ENCODE results near the gene APBB2.

The APBB2 gene

GRCh38 chr4:41102414-41103092 lies 111.8 kb downstream of the APBB2 start:
- DNase-seq (ENCODE audit: low read depth) = no peak

DNA sequence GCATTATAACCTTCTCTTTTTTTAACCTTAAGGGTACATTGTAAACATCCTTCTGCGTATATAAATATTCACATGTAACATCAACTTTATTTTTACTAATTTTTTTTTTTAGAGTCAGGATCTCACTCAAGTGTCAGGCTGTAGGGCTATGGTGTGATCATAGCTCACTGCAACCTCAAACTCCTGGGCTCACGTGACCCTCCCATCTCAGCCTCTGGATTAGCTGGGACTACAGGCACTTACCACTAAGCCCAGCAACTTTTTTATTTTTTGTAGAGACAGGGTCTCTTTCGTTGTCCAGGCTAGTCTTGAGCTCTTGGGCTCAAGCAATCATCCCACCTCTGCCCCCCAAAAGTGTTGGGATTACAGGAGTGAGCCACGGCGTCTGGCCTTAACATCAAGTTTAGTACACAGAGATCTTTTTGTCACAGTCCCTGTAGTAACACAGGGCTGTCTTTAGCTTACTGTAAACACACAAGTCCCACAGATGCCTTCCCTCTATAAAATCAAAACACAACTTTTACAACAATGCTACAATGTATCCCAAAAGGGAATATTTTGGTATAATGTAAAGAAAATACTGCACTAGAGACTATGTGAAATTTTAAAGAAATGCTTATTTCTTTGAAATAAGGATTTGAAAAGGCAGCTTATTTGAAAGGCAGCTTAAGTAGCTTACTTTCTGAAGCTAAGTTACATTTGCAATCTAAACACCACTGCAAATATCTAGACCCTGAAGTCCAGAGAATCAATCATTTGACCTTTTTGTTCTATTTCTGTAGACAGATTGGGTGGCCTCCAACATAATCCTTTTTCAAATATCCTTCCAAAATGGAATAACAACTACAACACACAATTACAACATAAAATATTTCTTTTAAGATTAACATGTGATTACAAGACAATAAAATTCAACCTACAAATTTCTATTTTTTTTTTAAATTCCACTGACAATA lies 116.0 kb downstream of the APBB2 start:
- DNase-seq (ENCODE audit: low read depth) = no peak

DNA sequence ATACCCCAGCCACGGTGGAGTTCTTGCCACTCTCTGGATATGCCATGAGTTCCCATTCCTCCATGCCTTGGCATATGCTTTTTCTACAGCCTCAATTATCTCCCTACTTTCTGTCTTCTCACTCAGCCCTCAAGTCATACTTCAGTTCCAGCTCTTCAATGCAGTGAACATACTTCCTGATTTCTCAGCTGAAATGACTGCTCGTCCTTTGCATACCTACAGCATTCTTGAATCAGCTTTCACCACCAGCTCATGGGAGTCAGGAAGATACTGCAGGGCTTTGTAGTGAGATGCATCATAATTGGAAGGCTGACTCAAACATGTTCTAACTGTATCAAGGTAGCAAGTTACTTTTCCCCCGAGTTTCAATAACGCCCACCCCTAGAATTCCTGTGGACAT lies 118.4 kb downstream of the APBB2 start:
- no peak for DNase-seq (ENCODE audit: low read depth)

DNA sequence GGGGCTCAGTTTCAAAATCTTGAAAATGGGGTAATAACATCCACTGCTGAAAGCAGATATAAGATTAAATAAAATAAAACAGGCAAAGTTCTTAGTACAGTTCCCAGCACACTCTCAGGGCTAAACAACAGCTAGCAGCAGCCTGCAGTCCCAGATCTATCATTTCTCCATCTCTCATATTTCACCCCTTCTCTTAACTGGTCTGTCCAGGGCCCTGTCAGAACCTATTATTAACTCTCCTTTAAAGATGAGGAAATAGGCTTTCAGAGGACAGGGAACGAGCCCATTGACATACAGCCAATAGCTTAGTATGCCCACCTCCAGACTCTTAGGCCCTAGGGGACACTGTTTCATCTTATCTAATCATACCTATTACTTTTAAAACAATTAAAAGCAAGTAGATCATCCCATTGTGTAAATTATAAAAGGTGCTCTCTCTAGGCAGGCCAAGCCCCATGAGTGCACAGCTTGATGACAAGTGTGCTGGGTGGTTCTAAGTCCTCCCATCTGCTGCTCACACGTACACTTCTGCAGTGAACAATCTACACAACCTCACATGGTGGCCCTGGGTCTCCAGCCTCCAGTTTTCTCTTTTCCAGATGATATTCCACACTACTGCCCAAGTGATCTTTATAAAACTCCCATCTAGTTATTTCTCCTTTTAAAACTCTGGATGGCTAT lies 119.0 kb downstream of the APBB2 start:
- no peak for DNase-seq (ENCODE audit: low read depth)

- no peak for DNase-seq (ENCODE audit: low read depth)
Observed at GRCh38 chr4:41092128-41092527, 122.2 kb downstream of the APBB2 start.

DNA sequence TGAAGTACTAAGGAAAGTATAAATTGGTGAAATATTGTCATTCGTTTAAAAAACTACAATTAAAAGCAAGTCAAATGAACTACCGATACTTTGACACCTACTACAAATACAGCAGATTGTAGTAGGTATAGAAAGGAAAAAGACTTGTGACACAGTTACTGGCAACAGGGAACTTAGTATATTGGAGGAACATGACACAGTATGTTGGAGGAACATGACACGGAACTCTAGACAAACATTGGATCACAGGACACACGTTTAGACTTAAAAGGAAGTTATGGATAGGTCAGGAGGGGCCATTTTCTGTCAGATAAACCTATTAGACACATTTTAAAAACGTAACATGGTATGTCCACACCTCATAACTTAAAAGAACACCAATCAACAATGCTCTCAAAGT lies 132.5 kb downstream of the APBB2 start:
- no peak for DNase-seq (ENCODE audit: low read depth)

GRCh38 chr4:41080976-41081375 lies 133.4 kb downstream of the APBB2 start:
- DNase-seq (ENCODE audit: low read depth) = no peak

DNA sequence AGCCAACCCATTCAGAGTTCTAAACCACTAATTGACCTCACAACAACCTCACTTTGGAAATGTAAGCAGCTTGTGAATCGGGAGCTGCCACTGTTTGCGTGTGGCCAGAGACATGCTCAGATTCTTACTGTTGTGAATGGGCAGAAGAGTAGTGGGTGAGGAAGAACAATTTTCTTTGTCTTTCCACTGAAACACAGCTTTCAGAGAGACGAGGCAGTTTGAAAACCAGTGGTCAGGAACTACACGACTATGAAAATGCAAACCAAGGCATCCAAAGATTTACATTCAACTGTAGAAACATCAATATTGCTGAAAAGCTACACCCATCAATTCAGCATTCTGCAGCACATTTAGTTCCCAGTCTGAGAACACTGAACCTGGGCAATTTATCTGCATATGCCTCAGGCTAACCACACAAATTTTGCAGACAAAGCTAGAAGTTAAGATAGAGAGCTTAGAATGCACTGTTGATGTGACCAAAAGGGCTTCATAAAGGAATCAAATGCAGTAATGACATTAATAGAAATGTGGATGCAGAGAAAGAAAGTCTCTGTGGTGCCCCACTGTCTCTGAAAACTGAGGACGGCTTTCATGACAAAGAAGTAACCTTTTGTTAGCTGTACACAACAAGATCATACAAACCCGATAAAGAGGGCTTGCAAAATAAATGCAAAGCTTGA lies 134.3 kb downstream of the APBB2 start:
- no peak for DNase-seq (ENCODE audit: low read depth)

GRCh38 chr4:41077628-41078027 lies 136.7 kb downstream of the APBB2 start:
- DNase-seq (ENCODE audit: low read depth) = no peak

- no peak for DNase-seq (ENCODE audit: low read depth)
Observed at GRCh38 chr4:41076481-41076880, 137.9 kb downstream of the APBB2 start.

DNA sequence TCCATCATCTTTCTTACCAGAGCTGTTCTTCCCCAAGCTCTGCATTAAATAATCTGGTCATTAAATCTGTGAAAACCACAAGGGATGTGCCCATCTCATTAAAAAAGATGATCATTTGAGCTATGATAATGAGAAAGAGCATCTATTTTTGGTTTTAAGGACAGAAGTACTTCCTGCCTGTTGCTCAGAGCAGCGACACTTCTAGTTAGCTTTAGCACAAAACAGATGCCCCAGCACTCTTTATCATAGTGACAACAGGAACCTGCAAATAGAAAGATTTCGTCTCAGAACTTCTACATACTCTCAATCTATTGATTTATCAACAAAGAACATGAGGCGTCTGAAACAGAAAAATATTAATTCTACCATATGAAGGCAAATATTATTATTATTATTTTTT lies 140.1 kb downstream of the APBB2 start:
- DNase-seq (ENCODE audit: low read depth) = no peak

- DNase-seq (ENCODE audit: low read depth) = no peak
Observed at GRCh38 chr4:41072021-41072777, 142.1 kb downstream of the APBB2 start.

DNA sequence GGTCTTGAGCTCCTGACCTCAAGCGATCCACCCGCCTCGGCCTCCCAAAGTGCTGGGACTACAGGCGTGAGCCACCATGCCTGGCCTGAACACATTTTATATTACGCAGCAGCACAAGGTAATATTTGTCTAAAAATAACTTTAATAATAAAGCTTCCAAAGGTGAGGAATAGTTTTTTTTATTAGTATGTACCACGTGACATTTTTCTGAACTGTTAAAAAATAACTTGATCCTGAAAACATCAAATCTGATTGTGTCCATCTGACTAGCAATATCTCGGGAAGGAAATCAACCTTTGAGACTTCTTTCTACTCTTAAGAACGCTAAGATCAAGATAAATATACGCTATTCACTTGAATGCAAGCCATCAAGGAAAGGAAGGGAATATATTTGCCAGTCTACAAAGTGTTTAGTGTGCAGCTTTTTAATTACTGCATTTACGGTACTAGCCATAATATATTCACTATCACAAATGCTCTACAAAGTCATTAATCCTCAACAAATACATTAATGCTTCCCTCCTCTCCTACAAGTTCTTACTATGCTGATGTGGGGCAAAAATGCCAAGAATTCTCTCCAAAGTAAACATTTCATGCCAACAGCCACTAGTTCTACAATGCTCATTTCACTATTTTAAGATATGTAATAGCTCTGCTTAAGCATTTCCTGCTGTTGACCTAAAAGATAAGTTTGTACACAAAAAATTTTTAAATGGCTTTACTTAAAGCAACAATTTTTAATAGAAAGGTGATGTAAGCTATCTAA lies 143.6 kb downstream of the APBB2 start:
- no peak for DNase-seq (ENCODE audit: low read depth)

DNA sequence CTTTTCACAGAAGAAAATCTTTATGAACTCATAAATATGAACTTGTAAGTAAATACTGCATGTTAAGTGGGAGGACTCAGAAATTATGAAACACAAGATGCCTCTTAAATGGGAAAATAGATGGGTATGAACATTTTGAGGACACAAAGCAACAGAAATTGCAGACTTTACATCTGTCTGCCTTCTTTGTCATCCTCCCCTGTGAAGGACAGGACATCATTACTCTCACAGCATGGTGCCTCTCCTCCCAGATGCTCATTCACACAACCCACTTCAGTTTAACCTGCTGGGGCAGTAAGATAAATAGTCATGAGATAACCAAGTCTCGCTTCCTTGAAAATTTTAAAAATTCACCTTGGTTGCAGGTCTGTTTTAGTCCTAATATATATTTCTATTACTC lies 144.5 kb downstream of the APBB2 start:
- DNase-seq (ENCODE audit: low read depth) = no peak

GRCh38 chr4:41069257-41069656 lies 145.1 kb downstream of the APBB2 start:
- DNase-seq (ENCODE audit: low read depth) = no peak

DNA sequence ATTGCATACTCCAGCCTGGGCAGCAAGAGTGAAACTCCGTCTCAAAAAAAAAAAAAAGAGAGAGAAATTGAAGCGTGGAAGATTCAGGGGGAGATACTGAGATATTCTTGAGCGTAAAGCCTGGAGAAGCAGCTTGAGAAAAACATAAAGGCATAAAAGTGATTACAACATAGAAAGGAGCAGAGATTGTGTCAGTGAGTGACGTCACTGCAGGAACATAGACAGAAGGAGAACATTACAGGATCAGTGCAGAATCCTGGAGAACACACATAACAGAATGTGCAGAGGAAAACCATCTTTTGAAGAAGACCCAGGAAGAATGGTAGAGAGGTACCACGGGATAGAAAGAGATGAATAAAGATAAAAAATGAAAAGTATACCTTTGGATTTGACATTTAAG lies 147.0 kb downstream of the APBB2 start:
- DNase-seq (ENCODE audit: low read depth) = no peak

GRCh38 chr4:41066049-41066448 lies 148.3 kb downstream of the APBB2 start:
- DNase-seq (ENCODE audit: low read depth) = no peak

DNA sequence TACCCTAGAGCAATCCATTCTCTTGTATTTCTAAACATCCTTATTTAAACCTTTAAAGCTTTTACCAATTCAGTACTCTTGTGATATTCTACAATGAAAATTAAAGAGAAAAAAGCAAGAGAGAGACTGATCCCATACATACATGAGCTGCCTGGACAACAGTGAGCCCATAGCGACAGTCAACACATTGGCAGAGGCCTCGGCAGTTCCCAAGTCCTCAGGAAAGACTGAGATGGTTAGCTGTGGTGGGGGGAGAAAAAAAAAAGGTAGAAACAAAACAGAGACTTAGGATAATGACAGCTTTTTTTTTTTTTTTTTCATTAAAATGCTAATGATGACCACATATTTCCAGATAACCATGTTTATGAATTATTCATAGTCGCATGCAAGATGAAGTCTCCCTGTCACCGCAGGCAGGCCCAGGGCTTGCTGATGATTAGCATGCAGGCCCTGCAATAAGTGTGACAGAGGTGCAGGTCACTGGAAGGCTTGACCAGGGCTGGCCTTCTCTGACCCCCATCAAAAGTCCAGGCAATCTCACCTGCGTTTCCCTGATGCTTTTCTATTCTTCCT lies 148.8 kb downstream of the APBB2 start:
- no peak for DNase-seq (ENCODE audit: low read depth)

DNA sequence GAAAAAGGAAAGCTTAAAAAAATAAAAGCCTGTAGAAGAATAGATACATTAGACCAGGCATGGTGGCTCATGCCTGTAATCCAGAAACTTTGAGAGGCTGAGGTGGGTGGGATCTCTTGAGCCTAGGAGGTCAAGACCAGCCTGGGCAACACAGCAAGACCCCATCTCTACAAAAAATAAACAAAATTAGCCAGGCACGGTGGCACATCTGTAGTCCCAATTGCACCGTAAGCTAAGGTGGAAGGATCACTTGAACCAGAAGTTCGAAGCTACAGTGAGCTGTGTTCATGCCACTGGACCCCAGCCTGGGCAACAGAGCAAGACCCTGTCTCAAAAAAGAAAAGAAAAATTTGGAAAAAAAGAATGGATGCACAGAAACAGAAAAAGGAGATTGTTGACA lies 149.4 kb downstream of the APBB2 start:
- DNase-seq (ENCODE audit: low read depth) = no peak

- DNase-seq (ENCODE audit: low read depth) = no peak
Observed at GRCh38 chr4:41061482-41062185, 152.7 kb downstream of the APBB2 start.

Measured in activated T-helper 1 cell treated with Interleukin-2 at 50 U/mL for 16 hours (primary cell).